Mesothelial cell of epicardium (in vitro differentiated cells): ENCODE measurements around the gene SLC27A2. TPM values are rescaled to one million over a fixed set of nuclear protein-coding genes. Genes with fewer than 3 reads are reported as not detected.

Source experiments
- DNase-seq, 2 experiments: peaks; one replicate each; pipeline ENCODE4 v3.0.0; 2021; ENCODE audit warnings: low spot score in 2 of 2; ENCODE audit not compliant: unreplicated experiment in 2 of 2
- H3K27ac Mint-ChIP-seq: 2 replicates; pipeline ENCODE4 v1.8.0; 2021; ENCODE audit warnings: mixed read lengths
- H3K27me3 Mint-ChIP-seq: 2 replicates; pipeline ENCODE4 v1.8.0; 2021; ENCODE audit warnings: low read depth, mixed read lengths
- H3K36me3 Mint-ChIP-seq: 2 replicates; pipeline ENCODE4 v1.8.0; 2021; ENCODE audit warnings: mixed read lengths
- H3K4me1 Mint-ChIP-seq: 2 replicates; pipeline ENCODE4 v1.8.0; 2021; ENCODE audit warnings: mixed read lengths
- H3K4me3 Mint-ChIP-seq: 2 replicates; pipeline ENCODE4 v1.8.0; 2021; ENCODE audit warnings: mild to moderate bottlenecking, moderate library complexity, mixed read lengths
- H3K9me3 Mint-ChIP-seq: 2 replicates; pipeline ENCODE4 v1.8.0; 2021; ENCODE audit warnings: mixed read lengths
- CTCF ChIP-seq: fragments of 200-600 bp; sonication (generic); IDR thresholded peaks from one replicate; pipeline ENCODE4 v1.5.0; 2021; ENCODE audit warnings: antibody characterized with exemption; ENCODE audit not compliant: unreplicated experiment
- total RNA-seq: library from RNA; stranded (reverse); gene quantifications from 3 replicates; pipeline ENCODE4 v1.2.1, GENCODE V29; 2021

SLC27A2 gene
- total RNA-seq, 1 donor from 2014 or later = 3.1 TPM

GRCh38 chr15:50163719-50164410 is 18.1 kb upstream of the SLC27A2 start:
- H3K4me3 Mint-ChIP-seq = no peak overlapping the region

GRCh38 chr15:50164458-50164857 is 17.5 kb upstream of the SLC27A2 start:
- Mint-ChIP-seq H3K9me3 (peaks cover 35% of the 10 kb centered on the region), H3K4me1 (peaks cover 32% of the 10 kb centered on the region), H3K27me3 (no peaks in the 10 kb centered on the region), H3K36me3 (peaks cover 6% of the 10 kb centered on the region), H3K4me3 (no peak overlapping the region), H3K27ac (no peak overlapping the region)
- DNase-seq = no peak
- TF ChIP-seq CTCF = no peak

More at GRCh38 chr15:50163719-50164410, 18.1 kb upstream of the SLC27A2 start:
- no peak for DNase-seq
- Mint-ChIP-seq H3K27ac (no peak overlapping the region), H3K36me3 (peaks cover 11% of the 10 kb centered on the region), H3K4me1 (peaks cover 30% of the 10 kb centered on the region), H3K9me3 (peaks cover 36% of the 10 kb centered on the region), H3K27me3 (no peaks in the 10 kb centered on the region)
- no peak for TF ChIP-seq CTCF

- Mint-ChIP-seq H3K36me3 (peaks cover 2% of the 10 kb centered on the region), H3K4me1 (peaks cover 32% of the 10 kb centered on the region), H3K27me3 (no peaks in the 10 kb centered on the region), H3K4me3 (no peak overlapping the region), H3K9me3 (peaks cover 35% of the 10 kb centered on the region), H3K27ac (peak overlapping the region; percentile 80)
- no peak for TF ChIP-seq CTCF
- DNase-seq = no peak
These were observed 15.8 kb upstream of the SLC27A2 start for GRCh38 chr15:50166216-50166615.

- Mint-ChIP-seq H3K4me3 (no peak overlapping the region), H3K9me3 (peaks cover 34% of the 10 kb centered on the region), H3K27me3 (no peaks in the 10 kb centered on the region), H3K36me3 (peaks cover 8% of the 10 kb centered on the region), H3K27ac (no peak overlapping the region), H3K4me1 (peaks cover 32% of the 10 kb centered on the region)
- TF ChIP-seq CTCF = no peak
- DNase-seq = no peak
These were observed 14.9 kb upstream of the SLC27A2 start for GRCh38 chr15:50167110-50167509.

- Mint-ChIP-seq H3K4me3 (no peak overlapping the region), H3K27ac (peak overlapping the region; percentile 57), H3K9me3 (peaks cover 28% of the 10 kb centered on the region), H3K27me3 (no peaks in the 10 kb centered on the region), H3K36me3 (peaks cover 8% of the 10 kb centered on the region), H3K4me1 (peaks cover 32% of the 10 kb centered on the region)
- no peak for DNase-seq
- no peak for TF ChIP-seq CTCF
These were observed 13.6 kb upstream of the SLC27A2 start for GRCh38 chr15:50168379-50168778.
